Measurements from ENCODE around the gene COL9A3.

The COL9A3 gene

GRCh38 chr20:62778601-62779416 lies 38.0 kb upstream of the COL9A3 start:
- no peak for DNase-seq (ENCODE audit: low read depth)

GRCh38 chr20:62779417-62779685 lies 37.5 kb upstream of the COL9A3 start:
- no peak for DNase-seq (ENCODE audit: low read depth)

- DNase-seq (ENCODE audit: low read depth) = no peak
These were observed 36.6 kb upstream of the COL9A3 start for GRCh38 chr20:62780204-62780603.

- DNase-seq (ENCODE audit: low read depth) = no peak
These were observed 36.2 kb upstream of the COL9A3 start for GRCh38 chr20:62780696-62781095.

- no peak for DNase-seq (ENCODE audit: low read depth)
These were observed 34.5 kb upstream of the COL9A3 start for GRCh38 chr20:62782149-62782892.

GRCh38 chr20:62782893-62783278 lies 34.0 kb upstream of the COL9A3 start:
- no peak for DNase-seq (ENCODE audit: low read depth)

GRCh38 chr20:62784497-62784896 lies 32.4 kb upstream of the COL9A3 start:
- no peak for DNase-seq (ENCODE audit: low read depth)

GRCh38 chr20:62785393-62785792 lies 31.5 kb upstream of the COL9A3 start:
- no peak for DNase-seq (ENCODE audit: low read depth)

- DNase-seq (ENCODE audit: low read depth) = no peak
These were observed 30.7 kb upstream of the COL9A3 start for GRCh38 chr20:62786157-62786556.

- no peak for DNase-seq (ENCODE audit: low read depth)
These were observed 29.5 kb upstream of the COL9A3 start for GRCh38 chr20:62787321-62787720.

- no peak for DNase-seq (ENCODE audit: low read depth)
These were observed 29.0 kb upstream of the COL9A3 start for GRCh38 chr20:62787866-62788265.

- DNase-seq (ENCODE audit: low read depth) = no peak
These were observed 28.2 kb upstream of the COL9A3 start for GRCh38 chr20:62788607-62789006.

- no peak for DNase-seq (ENCODE audit: low read depth)
These were observed 26.8 kb upstream of the COL9A3 start for GRCh38 chr20:62790075-62790474.

- peak; percentile 83 for DNase-seq (ENCODE audit: low read depth)
These were observed 25.3 kb upstream of the COL9A3 start for GRCh38 chr20:62791301-62792181.

- no peak for DNase-seq (ENCODE audit: low read depth)
These were observed 24.5 kb upstream of the COL9A3 start for GRCh38 chr20:62792182-62792939.

GRCh38 chr20:62792940-62793756 lies 23.7 kb upstream of the COL9A3 start:
- no peak for DNase-seq (ENCODE audit: low read depth)

GRCh38 chr20:62793757-62794006 lies 23.2 kb upstream of the COL9A3 start:
- no peak for DNase-seq (ENCODE audit: low read depth)

- DNase-seq (ENCODE audit: low read depth) = peak; percentile 95
These were observed 22.7 kb upstream of the COL9A3 start for GRCh38 chr20:62794007-62794724.

GRCh38 chr20:62795023-62795761 lies 21.7 kb upstream of the COL9A3 start:
- peak; percentile 70 for DNase-seq (ENCODE audit: low read depth)
